Astrocyte (in vitro differentiated cells and primary cell): ENCODE measurements around the gene ATAT1. TPM values are rescaled to one million over a fixed set of nuclear protein-coding genes. Genes with fewer than 3 reads are reported as not detected.

Experiments
- DNase-seq: peaks from one replicate; pipeline ENCODE4 v3.0.0-alpha.2; 2010; ENCODE audit warnings: low read depth
- FAIRE-seq: peaks from 2 replicates; lab custom pipeline; 2011; peaks lifted over from hg19 to GRCh38; lab: Jason Lieb, UNC
- H2AFZ ChIP-seq: 2 replicates; pipeline ENCODE4 v1.6.0; 2012; ENCODE audit warnings: low read depth, low read length, inconsistent platforms
- H3K27ac ChIP-seq: 2 replicates; pipeline ENCODE4 v1.5.1; 2011; ENCODE audit warnings: low read depth, low read length, inconsistent platforms
- H3K27me3 ChIP-seq: 2 replicates; pipeline ENCODE4 v1.6.0; 2011; ENCODE audit warnings: low read length, inconsistent platforms; ENCODE audit not compliant: insufficient read depth
- H3K36me3 ChIP-seq: 2 replicates; pipeline ENCODE4 v1.5.1; 2011; ENCODE audit warnings: low read length, inconsistent platforms; ENCODE audit not compliant: insufficient read depth
- H3K4me1 ChIP-seq: 2 replicates; pipeline ENCODE4 v1.5.1; 2011; ENCODE audit warnings: low read length, inconsistent platforms; ENCODE audit not compliant: insufficient read depth
- H3K4me2 ChIP-seq: 2 replicates; pipeline ENCODE4 v1.6.0; 2012; ENCODE audit warnings: low read length, inconsistent platforms
- H3K4me3 ChIP-seq: 2 replicates; pipeline ENCODE4 v1.5.1; 2011; ENCODE audit warnings: low read depth, mild to moderate bottlenecking, low read length, inconsistent platforms; ENCODE audit not compliant: insufficient read depth
- H3K79me2 ChIP-seq: 2 replicates; pipeline ENCODE4 v1.6.0; 2012; ENCODE audit warnings: mild to moderate bottlenecking, low read length, inconsistent platforms; ENCODE audit not compliant: insufficient read depth
- H3K9ac ChIP-seq: 2 replicates; pipeline ENCODE4 v1.6.0; 2012; ENCODE audit warnings: mild to moderate bottlenecking, low read length, inconsistent platforms
- H3K9me3 ChIP-seq: 2 replicates; pipeline ENCODE4 v1.5.1; 2012; ENCODE audit warnings: low read depth, mild to moderate bottlenecking, low read length, inconsistent platforms; ENCODE audit not compliant: insufficient read depth
- H4K20me1 ChIP-seq: 2 replicates; pipeline ENCODE4 v1.6.0; 2012; ENCODE audit warnings: low read length, inconsistent platforms; ENCODE audit not compliant: insufficient read depth
- H3K27ac Mint-ChIP-seq: one replicate; pipeline ENCODE4 v1.8.0; 2021; ENCODE audit warnings: mild to moderate bottlenecking, mixed read lengths; ENCODE audit not compliant: unreplicated experiment
- H3K27me3 Mint-ChIP-seq: one replicate; pipeline ENCODE4 v1.8.0; 2021; ENCODE audit warnings: low read depth, mixed read lengths; ENCODE audit not compliant: unreplicated experiment
- H3K36me3 Mint-ChIP-seq: one replicate; pipeline ENCODE4 v1.8.0; 2021; ENCODE audit warnings: low read depth, mixed read lengths; ENCODE audit not compliant: unreplicated experiment
- H3K4me1 Mint-ChIP-seq: one replicate; pipeline ENCODE4 v1.8.0; 2021; ENCODE audit warnings: low read depth, mixed read lengths; ENCODE audit not compliant: unreplicated experiment
- H3K4me3 Mint-ChIP-seq: one replicate; pipeline ENCODE4 v1.8.0; 2021; ENCODE audit warnings: mild to moderate bottlenecking, moderate library complexity, mixed read lengths; ENCODE audit not compliant: unreplicated experiment
- H3K9me3 Mint-ChIP-seq: one replicate; pipeline ENCODE4 v1.8.0; 2021; ENCODE audit warnings: mild to moderate bottlenecking, mixed read lengths; ENCODE audit not compliant: unreplicated experiment
- CTCF ChIP-seq: IDR thresholded peaks from 2 replicates; pipeline ENCODE4 v1.5.1; 2011; ENCODE audit warnings: low read depth, mild to moderate bottlenecking, inconsistent platforms, low read length, moderate library complexity; ENCODE audit not compliant: insufficient read depth
- EZH2 ChIP-seq: IDR thresholded peaks from 2 replicates; pipeline ENCODE4 v1.6.1; 2012; ENCODE audit warnings: mild to moderate bottlenecking, low read length, inconsistent platforms; ENCODE audit not compliant: insufficient read depth
- total RNA-seq: library from RNA; stranded (reverse); gene quantifications from 2 replicates; pipeline ENCODE4 v1.2.1, GENCODE V29; 2021

Gene ATAT1
- total RNA-seq, 1 donor from 2014 or later, result 16.6 TPM

GRCh38 chr6:30600451-30600961 is 26.2 kb upstream of the ATAT1 start:
- H3K36me3 ChIP-seq, result peaks cover 41% of the 10 kb centered on the region
- H3K27me3 ChIP-seq, result no peaks in the 10 kb centered on the region
- H3K9me3 ChIP-seq, result no peaks in the 10 kb centered on the region
- H3K79me2 ChIP-seq, result peaks cover 7% of the 10 kb centered on the region
- H3K27ac ChIP-seq, result no peak overlapping the region
- H3K36me3 Mint-ChIP-seq, result peaks cover 26% of the 10 kb centered on the region
- H3K4me3 Mint-ChIP-seq, result no peak overlapping the region
- H4K20me1 ChIP-seq, result peaks cover 62% of the 10 kb centered on the region
- H3K4me1 Mint-ChIP-seq, result no peaks in the 10 kb centered on the region
- no peak overlapping the region for H3K27ac Mint-ChIP-seq
- H2AFZ ChIP-seq, result no peak overlapping the region
- no peak overlapping the region for H3K4me2 ChIP-seq
- DNase-seq, result no peak
- H3K4me1 ChIP-seq, result no peaks in the 10 kb centered on the region
- H3K27me3 Mint-ChIP-seq, result no peaks in the 10 kb centered on the region
- no peaks in the 10 kb centered on the region for H3K9me3 Mint-ChIP-seq
- TF ChIP-seq EZH2 (no peak), CTCF (no peak)
- no peak for FAIRE-seq
- H3K4me3 ChIP-seq, result no peak overlapping the region
- H3K9ac ChIP-seq, result no peak overlapping the region

- peaks cover 49% of the 10 kb centered on the region for H3K36me3 ChIP-seq
- no peak overlapping the region for H3K27ac ChIP-seq
- no peak overlapping the region for H3K9ac ChIP-seq
- FAIRE-seq, result no peak
- H3K4me1 ChIP-seq, result no peaks in the 10 kb centered on the region
- H3K27me3 Mint-ChIP-seq, result no peaks in the 10 kb centered on the region
- H3K4me3 ChIP-seq, result no peak overlapping the region
- peaks cover 11% of the 10 kb centered on the region for H3K79me2 ChIP-seq
- H3K9me3 ChIP-seq, result no peaks in the 10 kb centered on the region
- H3K4me1 Mint-ChIP-seq, result no peaks in the 10 kb centered on the region
- peaks cover 69% of the 10 kb centered on the region for H4K20me1 ChIP-seq
- H3K27me3 ChIP-seq, result no peaks in the 10 kb centered on the region
- H3K36me3 Mint-ChIP-seq, result peaks cover 33% of the 10 kb centered on the region
- H3K4me2 ChIP-seq, result no peak overlapping the region
- H3K27ac Mint-ChIP-seq, result no peak overlapping the region
- TF ChIP-seq CTCF (no peak), EZH2 (no peak)
- no peak overlapping the region for H2AFZ ChIP-seq
- no peaks in the 10 kb centered on the region for H3K9me3 Mint-ChIP-seq
- no peak for DNase-seq
- no peak overlapping the region for H3K4me3 Mint-ChIP-seq
Observed at GRCh38 chr6:30601436-30601814, 25.2 kb upstream of the ATAT1 start.

GRCh38 chr6:30601815-30602641 is 24.6 kb upstream of the ATAT1 start:
- no peaks in the 10 kb centered on the region for H3K4me1 ChIP-seq
- FAIRE-seq, result no peak
- H3K27ac Mint-ChIP-seq, result no peak overlapping the region
- TF ChIP-seq CTCF (no peak), EZH2 (no peak)
- H2AFZ ChIP-seq, result no peak overlapping the region
- H3K9me3 Mint-ChIP-seq, result no peaks in the 10 kb centered on the region
- no peaks in the 10 kb centered on the region for H3K27me3 Mint-ChIP-seq
- peaks cover 11% of the 10 kb centered on the region for H3K79me2 ChIP-seq
- no peak overlapping the region for H3K4me3 ChIP-seq
- no peaks in the 10 kb centered on the region for H3K4me1 Mint-ChIP-seq
- H3K9ac ChIP-seq, result no peak overlapping the region
- H3K9me3 ChIP-seq, result no peaks in the 10 kb centered on the region
- H3K36me3 Mint-ChIP-seq, result peaks cover 33% of the 10 kb centered on the region
- H3K27ac ChIP-seq, result no peak overlapping the region
- no peaks in the 10 kb centered on the region for H3K27me3 ChIP-seq
- no peak for DNase-seq
- no peak overlapping the region for H3K4me3 Mint-ChIP-seq
- H4K20me1 ChIP-seq, result peaks cover 75% of the 10 kb centered on the region
- H3K36me3 ChIP-seq, result peaks cover 55% of the 10 kb centered on the region
- H3K4me2 ChIP-seq, result no peak overlapping the region
